PC-9 (cell line): Measurements from ENCODE around the gene SLC46A1. TPM values are rescaled to one million over a fixed set of nuclear protein-coding genes. Genes with fewer than 3 reads are reported as not detected.

Source experiments
- BruUV-seq: library from RNA; stranded (reverse); fragments of 400-500 nt; replicated peaks from 2 replicates; lab custom pipeline; 2021; lab: Mats Ljungman, UMichigan
- CTCF ChIA-PET: fragments of 300-600 bp; sonication (Branson Sonifier 250); formaldehyde crosslinking; loops from one replicate; lab custom pipeline; 2022; ENCODE audit warnings: antibody characterized with exemption; lab: Charles Lee
- POLR2A ChIA-PET: fragments of 300-600 bp; sonication (Branson Sonifier 250); formaldehyde crosslinking; loops from one replicate; lab custom pipeline; 2022; ENCODE audit warnings: antibody characterized with exemption; ENCODE audit not compliant: unreplicated experiment; lab: Charles Lee
- DNase-seq, 2 experiments: peaks; one replicate each; pipeline versions ENCODE4 v3.0.0 to v3.0.0-alpha.2; 2015 to 2022; ENCODE audit warnings: mixed read lengths in 1 of 2
- H2AFZ ChIP-seq: fragments of 200-600 bp; sonication (generic); 2 replicates; pipeline ENCODE4 v1.8.1; 2017; ENCODE audit warnings: antibody characterized with exemption
- H3F3A ChIP-seq: fragments of 200-600 bp; sonication (generic); 2 replicates; pipeline ENCODE4 v1.8.1; 2017; ENCODE audit warnings: antibody characterized with exemption, mild to moderate bottlenecking, low read depth; ENCODE audit not compliant: insufficient read depth
- H3K27ac ChIP-seq: fragments of 200-600 bp; sonication (generic); 2 replicates; pipeline ENCODE4 v1.6.1; 2016; ENCODE audit warnings: mixed run types
- H3K27me3 ChIP-seq: fragments of 200-600 bp; sonication (generic); 2 replicates; pipeline ENCODE4 v1.6.1; 2016; ENCODE audit warnings: low read depth, mixed run types; ENCODE audit not compliant: insufficient read depth
- H3K36me3 ChIP-seq: fragments of 200-600 bp; sonication (generic); 2 replicates; pipeline ENCODE4 v1.6.1; 2016; ENCODE audit warnings: low read depth, mixed run types
- H3K4me1 ChIP-seq: fragments of 200-600 bp; sonication (generic); replicated peaks from 2 replicates; pipeline ENCODE4 v1.6.1; 2016; ENCODE audit warnings: mixed run types; ENCODE audit not compliant: insufficient read depth
- H3K4me2 ChIP-seq: fragments of 200-600 bp; sonication (generic); 2 replicates; pipeline ENCODE4 v1.6.1; 2017; ENCODE audit warnings: mixed run types
- H3K4me3 ChIP-seq: fragments of 200-600 bp; sonication (generic); 2 replicates; pipeline ENCODE4 v1.6.1; 2016; ENCODE audit warnings: mixed run types
- H3K79me2 ChIP-seq: fragments of 200-600 bp; sonication (generic); 2 replicates; pipeline ENCODE4 v1.6.1; 2017; ENCODE audit warnings: low read depth, mixed run types
- H3K9me2 ChIP-seq: fragments of 200-600 bp; sonication (generic); 2 replicates; pipeline ENCODE4 v1.8.1; 2017; ENCODE audit warnings: mild to moderate bottlenecking; ENCODE audit not compliant: insufficient read depth
- H3K9me3 ChIP-seq: fragments of 200-600 bp; sonication (generic); 2 replicates; pipeline ENCODE4 v1.8.1; 2016; ENCODE audit warnings: low read depth; ENCODE audit not compliant: insufficient read depth
- H4K20me1 ChIP-seq: fragments of 200-600 bp; sonication (generic); 2 replicates; pipeline ENCODE4 v1.8.1; 2017; ENCODE audit not compliant: insufficient read depth
- CTCF ChIP-seq: fragments of 200-600 bp; sonication (generic); conservative IDR thresholded peaks from 2 replicates; pipeline ENCODE4 v1.6.1; 2017; ENCODE audit warnings: mixed run types, antibody characterized with exemption, mild to moderate bottlenecking, moderate library complexity
- EZH2 ChIP-seq: fragments of 200-600 bp; sonication (generic); IDR thresholded peaks from 2 replicates; pipeline ENCODE4 v1.8.0; 2017; ENCODE audit warnings: antibody characterized with exemption, low read depth
- intact Hi-C: fragments of 100-400 bp; cut with micrococcal nuclease; formaldehyde crosslinking; loops from one replicate; pipeline ENCODE4 v1.10.0; 2022; ENCODE audit not compliant: unreplicated experiment
- total RNA-seq: library from RNA; stranded (reverse); gene quantifications from 2 replicates; pipeline ENCODE4 v1.2.3, GENCODE V29; 2021

The SLC46A1 gene
- total RNA-seq, 1 experiment from 2014 or later: 14.9 TPM

- DNase-seq: no peak
- ChIA-PET CTCF (no interaction called here), POLR2A (no interaction called here)
- TF ChIP-seq EZH2 (no peak), CTCF (no peak)
- H3K79me2 ChIP-seq: peaks cover 10% of the 10 kb centered on the region; the same call in 1 of the 2 replicates
- no peaks in the 10 kb centered on the region for H3K27me3 ChIP-seq
- no peak overlapping the region for H2AFZ ChIP-seq
- no peaks in the 10 kb centered on the region for H3K9me3 ChIP-seq
- no peak overlapping the region for H3K27ac ChIP-seq
- no peaks in the 10 kb centered on the region for H3K9me2 ChIP-seq
- peaks cover 11% of the 10 kb centered on the region for H3K4me1 ChIP-seq
- H4K20me1 ChIP-seq: no peaks in the 10 kb centered on the region
- 0 out of 2 replicates have a peak, but pooled peaks cover 8% of the 10 kb centered on the region for H3K36me3 ChIP-seq
- H3F3A ChIP-seq: peaks cover 6% of the 10 kb centered on the region; the same call in 1 of the 2 replicates
- H3K4me3 ChIP-seq: no peak overlapping the region
- no peak overlapping the region for H3K4me2 ChIP-seq
- intact Hi-C loops: loop anchor here (5.0 kb wide), 1 partner anchor 71 kb away; the partner anchor contains the start of genes IFT20 and TNFAIP1
- no TSS peak for BruUV-seq
Measured at GRCh38 chr17:28407974-28408306, 1.9 kb upstream of the SLC46A1 start.

GRCh38 chr17:28407130-28407973, 1.3 kb upstream of the SLC46A1 start:
- no peak overlapping the region for H3K27ac ChIP-seq
- peaks cover 10% of the 10 kb centered on the region; the same call in 1 of the 2 replicates for H3K79me2 ChIP-seq
- CTCF ChIA-PET: interaction anchor here (1.1 kb wide), 1 partner anchor 9 kb away, joined by 3 read pairs; no protein-coding TSS in a partner anchor
- peak in 1 of 2 experiments; percentile 19 for DNase-seq
- H4K20me1 ChIP-seq: no peaks in the 10 kb centered on the region
- H3F3A ChIP-seq: peaks cover 6% of the 10 kb centered on the region; the same call in 1 of the 2 replicates
- H3K9me3 ChIP-seq: no peaks in the 10 kb centered on the region
- peaks cover 11% of the 10 kb centered on the region for H3K4me1 ChIP-seq
- no peak overlapping the region for H3K4me2 ChIP-seq
- H3K4me3 ChIP-seq: no peak overlapping the region
- no peaks in the 10 kb centered on the region for H3K9me2 ChIP-seq
- H2AFZ ChIP-seq: no peak overlapping the region
- POLR2A ChIA-PET: no interaction called here
- no peak for TF ChIP-seq EZH2
- no peak; the same call in 1 of the 2 replicates for TF ChIP-seq CTCF
- intact Hi-C loops: loop anchor here (5.0 kb wide), 1 partner anchor 70 kb away; the partner anchor contains the start of genes IFT20 and TNFAIP1
- H3K27me3 ChIP-seq: no peaks in the 10 kb centered on the region
- BruUV-seq: no TSS peak
- 0 out of 2 replicates have a peak, but pooled peaks cover 8% of the 10 kb centered on the region for H3K36me3 ChIP-seq

GRCh38 chr17:28406473-28406814, 432 bp upstream of the SLC46A1 start:
- Histone ChIP-seq H3K9me3 (no peaks in the 10 kb centered on the region), H3K36me3 (0 out of 2 replicates have a peak, but pooled peaks cover 12% of the 10 kb centered on the region), H4K20me1 (no peaks in the 10 kb centered on the region), H2AFZ (peak overlapping the region; percentile 95), H3K4me3 (peak overlapping the region; percentile 99), H3K9me2 (no peaks in the 10 kb centered on the region), H3K27ac (no peak overlapping the region), H3K27me3 (no peaks in the 10 kb centered on the region), H3K4me2 (peak overlapping the region; percentile 95), H3F3A (peaks cover 6% of the 10 kb centered on the region; the same call in 1 of the 2 replicates), H3K4me1 (peaks cover 11% of the 10 kb centered on the region), H3K79me2 (peaks cover 10% of the 10 kb centered on the region; the same call in 1 of the 2 replicates)
- CTCF ChIA-PET: interaction anchor here (1.1 kb wide), 1 partner anchor 10 kb away, joined by 3 read pairs; no protein-coding TSS in a partner anchor
- POLR2A ChIA-PET: no interaction called here
- DNase-seq: no peak
- intact Hi-C loops: loop anchor here (5.0 kb wide), 1 partner anchor 69 kb away; the partner anchor contains the start of genes IFT20 and TNFAIP1
- BruUV-seq: TSS peak; percentile 62
- TF ChIP-seq CTCF (no peak), EZH2 (no peak)
